ENCODE measurements around the gene UBFD1. TPM values are rescaled to one million over a fixed set of nuclear protein-coding genes. Genes with fewer than 3 reads are reported as not detected.
"Not testable (repeated sequence)": the region's sequence is repeated elsewhere in the genome, so short reads cannot be mapped to it uniquely, and the experiment has no call there.

The UBFD1 gene
- total RNA-seq, result 10 to 100 TPM; 50.7 to 62.3 TPM
- long read RNA-seq, partial matches to known transcripts, result 2 of 26 reads
- long read RNA-seq, other reads (novel, unspliced or antisense), result 24 of 26 reads

- ATAC-seq, result peak; percentile 96 to 97
- intact Hi-C loops (cut with DNase I), result loop anchor here (1.0 to 5.0 kb wide), 2 partner anchors 35 to 39 kb away; partner anchors contain the start of gene NDUFAB1 (in 1 of the 2)
- peak; percentile 98 for DNase-seq
Observed at GRCh38 chr16:23556881-23557778, at the start of gene UBFD1, which contains the start of gene EARS2. UBFD1 (plus strand) TSS chr16:23557727; CDS start chr16:23557743, 16 bp downstream. EARS2 (minus strand) TSS chr16:23557350; CDS start chr16:23557343, 7 bp downstream.

GRCh38 chr16:23508589-23509440, 48.7 kb upstream of the UBFD1 start:
- DNase-seq (no peak), ATAC-seq (no peak)
- intact Hi-C loops (cut with DNase I), result no loop called here

- ATAC-seq (no peak), DNase-seq (no peak)
- intact Hi-C loops (cut with DNase I), result no loop called here
Observed at GRCh38 chr16:23509441-23509754, 48.1 kb upstream of the UBFD1 start.

GRCh38 chr16:23509782-23510163, 47.8 kb upstream of the UBFD1 start:
- ATAC-seq (peak; percentile 43 to 53), DNase-seq (peak; percentile 40)
- intact Hi-C loops (cut with DNase I), result no loop called here

GRCh38 chr16:23510164-23510914, 47.2 kb upstream of the UBFD1 start, which contains the start of gene GGA2:
GGA2 (minus strand) TSS chr16:23510494; CDS start chr16:23510411, 83 bp downstream.
- intact Hi-C loops (cut with DNase I), result no loop called here
- ATAC-seq, result peak; percentile 95 to 97
- peak; percentile 88 for DNase-seq

GRCh38 chr16:23510915-23511270, 46.6 kb upstream of the UBFD1 start:
- ATAC-seq; intact Hi-C loops (cut with DNase I); DNase-seq: not testable (repeated sequence)

- intact Hi-C loops (cut with DNase I), result no loop called here
- no peak for DNase-seq
- ATAC-seq, result no peak
Observed at GRCh38 chr16:23511731-23512130, 45.8 kb upstream of the UBFD1 start.

GRCh38 chr16:23512168-23512695, 45.3 kb upstream of the UBFD1 start:
- no peak for ATAC-seq
- intact Hi-C loops (cut with DNase I), result no loop called here
- DNase-seq, result no peak

- no peak for DNase-seq
- intact Hi-C loops (cut with DNase I), result no loop called here
- ATAC-seq, result no peak
Observed at GRCh38 chr16:23514381-23515152, 43.0 kb upstream of the UBFD1 start.

- no peak for DNase-seq
- intact Hi-C loops (cut with DNase I), result no loop called here
- no peak for ATAC-seq
Observed at GRCh38 chr16:23515881-23516280, 41.6 kb upstream of the UBFD1 start.

- intact Hi-C loops (cut with DNase I), result no loop called here
- ATAC-seq, result peak; percentile 27 to 31
- no peak for DNase-seq
Observed at GRCh38 chr16:23516366-23517137, 41.0 kb upstream of the UBFD1 start.

- ATAC-seq (no peak), DNase-seq (no peak)
- intact Hi-C loops (cut with DNase I), result no loop called here
Observed at GRCh38 chr16:23518435-23518891, 39.1 kb upstream of the UBFD1 start.

- ATAC-seq, result no peak
- no peak for DNase-seq
- intact Hi-C loops (cut with DNase I), result no loop called here
Observed at GRCh38 chr16:23519282-23519681, 38.2 kb upstream of the UBFD1 start.

- ATAC-seq (no peak), DNase-seq (no peak)
- intact Hi-C loops (cut with DNase I), result no loop called here
Observed at GRCh38 chr16:23520500-23520899, 37.0 kb upstream of the UBFD1 start.

GRCh38 chr16:23521037-23521743, 36.3 kb upstream of the UBFD1 start:
- ATAC-seq, result no peak
- no peak for DNase-seq
- intact Hi-C loops (cut with DNase I), result no loop called here

GRCh38 chr16:23521965-23522364, 35.6 kb upstream of the UBFD1 start:
- intact Hi-C loops (cut with DNase I), result no loop called here
- no peak for ATAC-seq
- no peak for DNase-seq

GRCh38 chr16:23523321-23523720, 34.2 kb upstream of the UBFD1 start:
- intact Hi-C loops (cut with DNase I), result no loop called here
- DNase-seq, result no peak
- ATAC-seq, result peak in 1 of 2 donors; percentile 48
